HG03439 (cell line): ENCODE measurements around the gene NUDT3.
A peak's percentile ranks its signal among the peaks of the same experiment; 100 is the strongest.
"Not testable (repeated sequence)": the region's sequence is repeated elsewhere in the genome, so short reads cannot be mapped to it uniquely, and the experiment has no call there.

Experiments used
- ATAC-seq: cut with Tn5 transposase; IDR thresholded peaks from one replicate; pipeline ENCODE4 v1.9.1; 2021; ENCODE audit warnings: mild to moderate bottlenecking, moderate library complexity; ENCODE audit not compliant: unreplicated experiment

The NUDT3 gene

DNA sequence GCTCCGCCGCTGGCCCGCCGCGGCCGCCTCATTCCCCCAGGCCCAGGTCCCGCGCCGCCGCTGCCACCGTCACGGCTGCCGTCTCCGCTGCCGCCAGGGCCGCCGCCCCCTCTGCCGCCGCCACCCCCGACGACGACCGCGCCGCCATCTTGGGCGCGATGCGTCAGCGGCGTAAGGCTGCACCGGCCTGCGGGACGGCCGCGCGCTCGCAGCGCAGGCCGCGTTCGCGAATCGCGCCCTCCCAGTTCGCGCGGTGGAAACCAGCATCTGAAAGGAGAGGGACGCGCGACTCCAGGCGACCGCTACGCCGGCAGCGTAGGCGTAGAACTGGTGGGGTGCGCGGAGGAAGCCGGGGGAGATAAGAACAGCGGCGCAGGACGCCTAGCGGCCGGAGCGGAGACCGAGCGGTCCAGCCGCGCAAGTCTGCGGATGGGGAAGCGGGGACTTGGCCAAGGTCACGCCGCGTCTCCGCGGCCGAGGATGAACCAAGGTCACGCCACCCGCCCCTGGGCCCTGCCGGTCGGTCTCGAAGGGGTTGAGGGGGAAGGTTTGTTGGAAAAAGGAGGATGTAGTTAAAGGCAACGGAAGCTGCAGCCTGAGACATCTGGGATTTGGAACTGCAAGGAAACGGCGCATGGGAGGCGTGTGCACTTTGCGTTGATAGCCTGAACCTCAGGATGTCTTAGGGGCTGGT is at the start of gene NUDT3:
Gene NUDT3, minus strand, starts transcription at position 173 of the 694 bp plus-strand sequence. CDS start 307 bp downstream, outside the sequence.
- ATAC-seq = peak; percentile 85

DNA sequence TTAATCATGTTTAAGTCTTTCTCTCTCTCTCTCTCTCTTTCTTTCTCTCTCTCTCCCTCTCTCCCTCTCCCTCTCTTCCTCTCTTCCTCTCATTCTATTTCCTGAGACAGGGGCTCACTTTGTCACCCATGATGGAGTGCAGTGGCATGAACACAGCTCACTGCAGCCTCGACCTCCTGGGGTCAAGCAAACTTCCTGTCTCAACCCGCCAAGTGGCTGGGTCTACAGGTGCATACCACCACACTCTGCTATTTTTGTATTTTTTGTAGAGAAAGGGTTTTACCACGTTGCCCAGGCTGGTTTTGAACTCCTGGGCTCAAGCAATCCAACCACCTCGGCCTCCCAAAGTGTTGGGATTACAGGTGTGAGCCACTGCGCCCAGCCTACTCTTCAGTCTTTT is 49.1 kb upstream of the NUDT3 start:
- ATAC-seq = no peak

- no peak for ATAC-seq
These were observed 47.0 kb upstream of the NUDT3 start for GRCh38 chr6:34439442-34439841.

DNA sequence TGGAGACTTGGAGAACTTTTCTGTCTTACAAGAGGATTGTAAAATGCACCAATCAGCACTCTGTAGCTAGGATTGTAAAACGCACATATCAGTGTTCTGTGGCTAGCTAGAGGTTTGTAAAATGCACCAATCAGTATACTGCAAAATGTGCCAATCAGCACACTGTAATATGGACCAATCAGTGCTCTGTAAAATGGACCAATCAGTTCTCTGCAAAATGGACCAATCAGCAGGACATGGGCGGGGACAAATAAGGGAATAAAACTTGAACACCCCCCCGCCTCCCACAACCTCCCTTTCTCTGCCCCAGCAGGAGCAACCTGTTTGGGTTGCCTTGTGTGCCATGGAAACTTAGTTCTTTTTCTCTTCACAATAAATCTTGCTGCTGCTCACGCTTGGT is 46.2 kb upstream of the NUDT3 start:
- no peak for ATAC-seq

- ATAC-seq = no peak
These were observed 45.1 kb upstream of the NUDT3 start for GRCh38 chr6:34437644-34437970.

DNA sequence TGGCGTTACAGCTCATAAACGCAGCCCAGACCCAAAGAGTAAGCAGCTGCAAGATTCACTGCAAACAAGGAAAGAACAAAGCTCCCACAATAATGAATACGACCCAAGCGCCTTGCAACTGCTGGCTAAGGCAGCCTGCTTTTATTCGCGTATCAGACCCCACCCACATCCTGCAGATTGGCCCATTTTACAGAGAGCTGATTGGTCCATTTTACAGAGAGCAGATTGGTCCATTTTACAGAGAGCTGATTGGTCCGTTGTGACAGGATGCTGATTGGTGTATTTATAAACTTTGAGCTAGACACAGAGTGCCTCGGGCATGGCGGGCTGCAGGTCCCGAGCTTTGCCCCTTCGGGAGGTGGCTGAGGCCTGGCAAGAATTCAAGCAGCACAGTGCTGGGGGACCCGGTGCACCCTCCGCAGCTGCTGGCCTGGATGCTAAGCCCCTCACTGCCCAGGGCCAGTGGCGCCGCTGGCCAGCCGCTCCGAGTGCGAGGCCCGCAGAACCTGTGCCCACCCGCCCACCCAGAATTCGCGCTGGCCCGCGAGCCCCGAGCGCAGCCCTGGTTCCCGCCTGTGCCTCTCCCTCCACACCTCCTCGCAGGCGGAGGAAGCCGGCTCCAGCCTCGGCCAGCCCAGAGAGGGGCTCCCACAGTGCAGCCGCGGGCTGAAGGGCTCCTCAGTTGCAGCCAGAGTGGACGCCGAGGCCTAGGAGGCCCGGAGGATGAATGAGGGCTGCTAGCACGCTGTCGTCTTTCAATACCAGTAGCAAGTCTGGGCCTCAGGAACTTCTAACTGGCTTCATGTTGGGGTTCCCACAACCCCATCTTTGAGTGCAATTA is 44.6 kb upstream of the NUDT3 start:
- no peak for ATAC-seq

GRCh38 chr6:34435916-34436315 is 43.4 kb upstream of the NUDT3 start:
- no peak for ATAC-seq

DNA sequence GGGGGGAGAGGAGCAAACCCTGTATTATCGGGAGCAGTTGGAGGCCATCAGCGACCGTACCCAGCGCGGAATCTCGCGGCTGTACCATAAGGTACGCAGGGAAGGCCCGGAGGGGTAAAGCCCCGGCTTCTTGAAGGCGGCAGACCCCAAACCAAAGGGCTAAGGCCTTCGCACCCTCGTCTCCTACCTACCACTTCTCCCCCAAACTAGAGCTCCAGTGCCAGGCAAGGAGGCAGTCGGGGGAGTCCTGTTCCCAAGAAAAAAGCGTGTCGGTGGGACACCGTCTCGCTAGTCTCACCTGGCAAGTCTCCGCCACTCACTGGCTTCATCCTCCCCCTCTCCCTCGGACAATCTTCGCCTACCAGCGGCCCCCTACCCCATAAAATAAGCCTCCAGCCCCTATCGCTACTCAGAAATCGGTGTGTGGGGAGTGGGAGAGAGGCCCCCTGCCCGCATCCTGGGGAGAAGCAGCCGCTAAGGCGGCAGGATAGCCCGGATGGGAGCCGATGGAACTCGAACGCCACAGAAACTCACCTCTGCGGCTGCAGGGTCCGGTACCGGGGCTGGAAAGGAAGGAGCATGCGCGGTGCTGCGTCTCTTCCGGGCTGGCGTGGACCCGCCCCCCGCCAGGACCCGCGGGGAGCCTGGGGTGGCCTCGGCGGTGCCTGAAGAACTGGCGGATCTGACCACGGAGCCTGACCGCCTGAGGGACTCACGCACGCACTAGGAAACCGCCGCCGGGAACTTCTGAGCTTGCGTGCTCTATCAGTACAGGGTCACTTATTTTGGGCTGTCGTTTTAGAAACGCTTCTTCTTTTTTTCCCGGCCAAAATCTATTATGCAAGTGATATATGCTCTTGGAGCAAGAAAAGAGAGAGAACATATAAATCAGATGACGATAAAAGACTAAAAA is 33.3 kb upstream of the NUDT3 start, which contains the start of gene RPS10:
Gene RPS10, minus strand, starts transcription at position 572 of the 913 bp plus-strand sequence. CDS start 848 bp downstream, outside the sequence.
- ATAC-seq = peak; percentile 89

- ATAC-seq = peak; percentile 9
These were observed 32.6 kb upstream of the NUDT3 start for GRCh38 chr6:34425132-34425497.

- no peak for ATAC-seq
These were observed 32.0 kb upstream of the NUDT3 start for GRCh38 chr6:34424200-34425131.

DNA sequence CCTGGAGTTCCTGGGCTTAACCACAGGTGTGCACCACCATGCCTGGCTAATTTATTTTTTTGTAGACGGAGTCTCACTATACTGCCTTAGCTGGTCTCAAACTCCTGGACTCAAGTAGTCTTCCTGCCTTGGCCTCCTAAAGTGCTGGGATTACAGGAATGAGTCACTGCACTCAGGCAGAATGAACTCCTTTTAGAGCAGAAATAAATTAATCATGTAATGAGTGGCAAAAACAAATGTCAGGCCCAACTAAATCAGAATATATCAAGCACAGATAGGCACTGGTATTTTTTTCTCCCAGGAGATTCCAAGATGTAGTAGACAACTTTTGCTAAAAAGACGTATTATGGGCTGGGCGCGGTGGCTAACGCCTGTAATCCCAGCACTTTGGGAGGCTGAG is 30.8 kb upstream of the NUDT3 start:
- ATAC-seq = no peak

DNA sequence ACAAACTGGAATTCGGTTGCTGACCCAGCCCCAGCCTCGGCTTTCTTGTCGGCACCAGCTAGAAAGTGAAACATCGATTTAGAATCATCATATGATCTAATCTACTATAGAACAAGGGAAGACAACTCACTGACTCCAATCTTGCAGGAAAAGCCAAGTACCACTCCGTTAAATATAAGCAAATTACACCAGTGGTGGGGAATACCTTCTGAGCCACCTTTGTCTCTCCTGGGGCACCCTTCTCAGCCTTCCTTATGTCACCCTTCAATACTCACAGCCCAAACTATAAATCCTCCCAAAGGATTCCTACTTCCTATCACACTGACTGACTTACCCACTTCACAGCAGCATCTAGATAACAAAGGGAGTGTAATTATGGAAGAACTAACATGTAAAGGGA is 25.9 kb upstream of the NUDT3 start:
- ATAC-seq = no peak

DNA sequence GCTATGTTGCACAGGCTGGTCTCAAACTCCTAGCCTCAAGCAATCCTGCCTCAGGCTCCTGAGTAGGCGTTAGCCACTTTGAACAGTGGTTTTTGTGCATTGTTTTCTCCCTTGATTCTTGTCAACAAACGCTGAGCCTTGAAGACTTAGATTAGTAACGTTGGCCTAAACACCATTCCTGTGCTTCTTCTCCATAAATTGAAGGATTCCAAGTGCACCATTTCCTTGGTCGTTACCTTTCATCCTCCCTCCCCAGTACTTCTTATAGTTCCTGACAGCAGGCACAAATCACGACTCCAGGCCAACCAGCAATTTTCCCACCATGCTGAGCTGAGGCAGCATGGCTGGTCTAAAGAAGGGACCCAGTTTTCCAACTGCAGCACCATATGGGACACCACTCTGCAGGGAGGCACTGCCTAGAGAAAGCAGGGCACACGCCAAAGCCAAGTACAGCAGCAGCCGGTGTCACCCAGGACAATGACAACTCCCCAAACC is 24.5 kb upstream of the NUDT3 start:
- ATAC-seq = no peak

DNA sequence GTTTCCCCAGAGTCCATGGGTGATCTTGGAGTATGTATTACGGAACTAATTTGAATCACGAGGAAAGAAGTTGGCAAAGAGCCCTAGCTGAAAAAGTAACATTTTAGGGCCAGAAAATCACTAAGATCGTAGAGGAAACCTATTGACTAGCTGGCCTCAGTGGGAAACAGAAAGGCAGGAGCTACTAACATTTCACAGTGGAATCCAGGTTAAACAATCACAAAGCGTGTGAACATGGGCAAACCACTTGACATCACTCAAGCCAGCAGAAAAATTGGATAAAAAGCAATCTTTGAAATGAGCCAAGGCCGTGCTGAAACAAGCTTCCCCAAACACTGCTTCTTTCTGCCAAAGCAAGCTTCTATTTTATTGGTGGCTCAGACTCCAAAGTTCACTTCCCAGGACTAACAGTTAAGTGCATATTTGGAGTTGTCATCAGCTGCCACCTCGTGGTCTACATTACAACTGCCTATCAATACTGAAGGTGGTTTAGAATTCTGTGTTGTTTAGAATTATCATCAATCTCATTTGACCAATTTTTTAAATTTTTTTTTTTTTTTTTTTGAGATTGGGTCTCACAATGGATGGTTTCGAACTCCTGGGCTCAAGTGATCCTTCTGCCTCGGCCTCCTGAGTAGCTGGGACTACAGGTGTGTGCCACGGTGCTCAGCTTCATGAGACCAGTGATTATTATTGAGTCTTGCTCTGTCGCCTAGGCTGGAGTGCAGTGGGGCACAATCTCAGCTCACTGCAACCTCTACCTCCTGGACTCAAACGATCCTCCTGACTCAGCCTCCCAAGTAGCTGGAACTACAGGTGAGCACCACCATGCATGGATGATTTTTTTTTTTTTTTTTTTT is 22.8 kb upstream of the NUDT3 start:
- no peak for ATAC-seq

GRCh38 chr6:34412643-34413214 is 20.3 kb upstream of the NUDT3 start:
- ATAC-seq = no peak

GRCh38 chr6:34412016-34412415 is 19.5 kb upstream of the NUDT3 start:
- no peak for ATAC-seq

GRCh38 chr6:34407915-34408314 is 15.4 kb upstream of the NUDT3 start:
- not testable (repeated sequence) for ATAC-seq

- ATAC-seq = no peak
These were observed 4.0 kb upstream of the NUDT3 start for GRCh38 chr6:34396518-34396917.

GRCh38 chr6:34393966-34394305 is 1.5 kb upstream of the NUDT3 start:
- ATAC-seq = no peak
